Measurements from ENCODE around the gene GNPTAB.
"Not testable (repeated sequence)": the region's sequence is repeated elsewhere in the genome, so short reads cannot be mapped to it uniquely, and the experiment has no call there.

Gene GNPTAB

GRCh38 chr12:101830367-101831325 is at the start of gene GNPTAB:
Gene GNPTAB, minus strand, starts transcription at chr12:101830959. Its CDS starts 284 bp downstream, at chr12:101830675.
- peak; percentile 95 for DNase-seq

- no peak for DNase-seq
Observed at GRCh38 chr12:101878243-101878821, 47.6 kb upstream of the GNPTAB start.

GRCh38 chr12:101877806-101878242 is 47.1 kb upstream of the GNPTAB start:
- no peak for DNase-seq

DNA sequence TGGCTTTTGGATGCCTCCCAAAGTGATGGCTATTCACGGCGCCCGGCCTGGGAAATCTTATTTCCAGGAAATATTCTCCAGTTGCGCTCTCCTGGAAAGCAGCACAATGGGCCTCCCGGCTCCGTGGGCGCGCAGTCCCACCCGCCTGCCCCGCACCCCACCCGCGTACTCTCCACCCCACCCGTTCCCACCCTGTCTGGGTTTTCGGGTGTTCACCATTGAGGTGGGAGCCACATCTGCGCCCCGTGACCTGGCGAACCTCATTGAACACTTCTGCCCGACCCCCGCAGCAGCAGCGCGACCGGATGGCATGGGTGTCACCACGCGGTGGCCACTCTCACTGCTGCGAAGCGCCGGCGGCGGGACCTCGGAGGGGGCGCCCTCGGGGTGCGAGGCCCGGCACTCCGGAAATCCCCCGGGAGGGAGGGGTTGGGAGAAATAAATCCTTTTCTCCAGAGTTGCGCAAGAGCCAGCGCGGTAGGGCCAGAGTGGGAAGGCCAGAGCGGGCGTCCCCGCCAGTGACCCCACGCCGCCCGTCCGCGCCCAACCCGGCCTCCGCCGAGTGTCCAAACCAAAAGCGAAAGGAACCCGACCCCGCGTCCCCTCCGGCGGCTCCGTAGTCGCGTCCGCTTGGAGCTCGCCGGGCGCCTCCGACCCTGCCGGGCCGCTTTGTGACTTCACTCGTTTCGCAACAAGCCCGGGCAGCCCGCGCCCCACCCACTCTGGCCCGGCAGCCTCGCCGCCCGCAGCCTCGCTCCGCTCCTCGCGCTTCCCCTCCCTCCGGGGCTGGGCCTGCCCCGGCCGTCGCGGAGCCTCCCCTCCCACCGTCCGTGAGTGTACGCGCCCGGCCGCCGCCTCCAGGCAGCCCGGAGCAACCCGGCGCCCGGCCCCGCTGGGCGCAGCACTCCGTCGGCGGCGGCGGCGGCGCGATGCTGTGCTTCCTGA is 46.4 kb upstream of the GNPTAB start, which contains the start of gene DRAM1:
Gene DRAM1, plus strand, starts transcription at position 720 of the 945 bp plus-strand sequence. Its CDS starts 210 bp downstream, at position 930.
- DNase-seq, result peak; percentile 68

DNA sequence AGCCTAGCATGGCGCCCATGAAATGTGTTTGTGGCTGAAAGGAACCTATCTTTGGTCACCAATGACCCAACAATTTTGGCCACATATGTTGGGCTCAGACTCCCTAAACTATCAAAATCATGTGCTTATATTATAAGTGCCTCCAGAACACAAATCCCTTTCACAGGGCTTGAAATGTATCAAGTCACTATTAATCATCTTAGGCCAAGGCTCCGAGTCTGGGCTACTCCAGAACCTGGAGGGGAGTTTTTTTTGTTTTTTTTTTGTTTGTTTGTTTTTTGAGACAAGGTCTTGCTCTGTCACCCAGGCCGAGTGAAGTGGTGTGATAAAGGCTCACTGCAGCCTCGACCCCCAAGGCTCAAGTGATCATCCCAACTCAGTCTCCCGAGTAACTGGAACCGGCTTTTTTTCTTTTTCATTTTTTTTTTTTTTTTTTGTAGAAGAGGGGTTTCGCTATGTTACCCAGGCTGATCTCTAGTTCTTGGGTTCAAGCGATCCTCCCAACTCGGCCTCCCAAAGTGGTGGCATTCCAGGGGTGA is 45.6 kb upstream of the GNPTAB start:
- DNase-seq, result no peak

DNA sequence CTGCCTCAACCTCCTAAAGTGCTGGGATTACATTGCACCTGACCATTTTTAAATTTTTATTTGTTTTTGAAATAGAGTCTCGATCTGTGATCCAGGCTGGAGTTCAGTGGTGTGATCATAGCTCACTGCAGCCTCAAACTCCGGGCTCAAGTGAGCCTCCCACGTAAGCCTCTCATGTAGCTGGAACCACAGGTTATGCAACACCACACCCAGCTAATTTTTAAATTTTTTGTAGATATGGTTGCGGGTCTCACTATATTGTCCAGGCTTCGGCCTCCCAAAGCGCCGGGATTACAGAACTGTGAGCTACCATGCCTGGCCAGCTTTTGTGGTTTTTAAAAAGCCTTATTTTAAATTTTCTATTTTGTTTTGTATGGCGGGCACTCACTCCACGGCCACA is 44.4 kb upstream of the GNPTAB start:
- no peak for DNase-seq

DNA sequence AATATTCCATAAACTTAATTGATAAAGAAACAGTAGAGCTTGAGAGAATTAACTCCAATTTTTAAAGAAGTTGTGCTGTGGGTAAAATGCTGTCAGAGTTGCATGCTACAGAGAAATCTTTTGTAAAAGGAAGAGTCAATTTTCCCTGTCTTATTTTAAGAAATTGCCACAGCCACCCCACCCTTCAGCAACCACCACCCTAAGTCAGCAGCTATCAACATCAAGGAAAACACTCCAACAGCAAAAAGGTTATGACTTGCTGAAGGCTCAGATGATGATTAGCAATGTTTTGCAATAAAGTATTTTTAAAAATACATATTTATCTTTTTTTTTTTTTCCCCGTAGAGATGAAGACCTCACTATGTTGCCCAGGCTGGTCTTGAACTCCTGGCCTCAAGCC is 40.2 kb upstream of the GNPTAB start:
- no peak for DNase-seq

DNA sequence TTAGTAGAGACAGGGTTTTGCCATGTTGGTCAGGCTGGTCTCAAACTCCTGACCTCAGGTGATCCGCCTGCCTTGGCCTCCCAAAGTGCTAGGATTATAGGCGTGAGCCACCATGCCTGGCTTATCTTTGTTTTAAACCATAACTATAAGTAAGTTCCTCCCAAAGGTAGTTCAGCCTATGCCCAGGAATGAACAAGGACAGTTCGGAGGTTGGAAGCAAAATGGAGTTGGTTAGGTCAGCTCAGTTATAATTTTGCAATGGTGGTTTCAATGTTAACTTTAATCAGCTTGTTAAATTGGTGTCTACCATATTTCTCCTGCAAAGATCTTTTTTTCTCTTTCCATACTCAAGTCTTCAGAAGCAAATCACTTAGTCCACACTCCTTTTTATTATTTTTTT is 36.9 kb upstream of the GNPTAB start:
- not testable (repeated sequence) for DNase-seq

DNA sequence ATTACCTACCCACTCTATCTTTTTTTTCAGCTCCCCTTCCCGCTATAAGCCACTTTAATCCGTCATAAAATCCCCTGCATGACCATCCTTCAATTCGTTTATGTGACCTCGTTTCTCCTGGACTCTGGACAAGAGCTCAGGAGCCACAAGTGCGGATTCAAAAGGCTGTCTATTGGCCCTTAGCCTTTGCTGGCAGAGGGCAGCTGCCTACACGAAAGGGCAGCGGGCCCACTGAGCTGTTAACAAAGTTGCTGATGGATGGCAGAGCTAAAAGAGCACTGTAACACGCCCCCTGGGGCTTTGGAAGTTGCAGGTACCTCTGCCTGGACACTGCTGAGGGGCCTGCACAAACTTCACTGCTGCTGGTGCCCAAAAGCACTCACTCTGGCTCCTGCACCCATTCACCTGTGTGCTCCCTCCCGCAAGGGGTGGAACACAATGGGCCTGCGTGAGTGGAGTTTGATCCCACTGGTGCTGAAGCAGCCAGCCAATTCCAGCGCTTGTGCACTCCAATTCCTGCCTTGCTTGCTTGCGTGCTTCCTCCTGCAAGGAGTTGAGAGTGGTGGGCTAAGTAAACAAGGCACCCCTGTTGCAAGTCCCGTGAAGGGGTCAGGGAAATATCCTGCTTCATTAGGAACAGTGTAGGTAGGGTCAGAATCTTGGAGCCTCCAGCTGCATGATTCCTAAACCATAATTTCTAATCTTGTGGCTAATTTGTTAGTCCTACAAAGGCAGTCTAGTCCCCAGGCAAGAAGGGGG is 36.0 kb upstream of the GNPTAB start:
- no peak for DNase-seq

DNA sequence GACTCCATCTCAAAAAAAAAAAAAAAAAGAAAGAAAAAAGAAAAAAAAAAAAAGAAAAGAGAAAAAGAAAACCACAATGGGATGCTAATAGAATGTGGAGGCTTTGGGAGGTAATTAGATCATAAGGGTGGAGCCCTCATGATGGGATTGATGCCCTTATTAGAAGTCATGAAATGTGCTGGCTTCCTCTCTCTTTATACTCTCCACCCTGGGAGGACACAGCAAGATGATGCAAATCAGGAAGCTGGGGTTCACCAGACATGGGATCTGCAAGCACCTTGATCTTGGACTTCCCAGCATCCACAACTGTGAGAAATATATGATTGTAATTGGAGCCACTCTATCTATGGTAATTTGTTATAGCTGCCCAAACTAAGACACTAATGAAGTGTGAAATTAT is 33.2 kb upstream of the GNPTAB start:
- no peak for DNase-seq

DNA sequence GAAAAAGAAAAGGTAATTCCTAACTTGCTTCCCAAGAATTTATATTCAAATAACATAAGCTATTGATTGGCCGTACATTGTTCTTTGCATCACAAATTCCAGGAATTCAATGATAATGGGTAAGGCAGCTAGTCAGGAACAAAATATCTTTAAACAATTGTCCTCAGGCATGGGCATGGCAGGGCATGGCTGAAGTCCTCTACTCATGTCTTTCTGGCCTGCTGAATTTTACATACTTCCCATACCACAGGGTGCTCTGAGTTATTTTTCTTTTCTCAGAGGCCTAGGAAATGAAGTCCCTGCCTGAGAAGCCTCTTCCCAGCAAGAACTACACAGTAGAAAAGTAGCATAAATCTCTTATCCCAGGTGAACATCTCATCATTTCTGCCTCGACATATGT is 31.5 kb upstream of the GNPTAB start:
- DNase-seq, result no peak

DNA sequence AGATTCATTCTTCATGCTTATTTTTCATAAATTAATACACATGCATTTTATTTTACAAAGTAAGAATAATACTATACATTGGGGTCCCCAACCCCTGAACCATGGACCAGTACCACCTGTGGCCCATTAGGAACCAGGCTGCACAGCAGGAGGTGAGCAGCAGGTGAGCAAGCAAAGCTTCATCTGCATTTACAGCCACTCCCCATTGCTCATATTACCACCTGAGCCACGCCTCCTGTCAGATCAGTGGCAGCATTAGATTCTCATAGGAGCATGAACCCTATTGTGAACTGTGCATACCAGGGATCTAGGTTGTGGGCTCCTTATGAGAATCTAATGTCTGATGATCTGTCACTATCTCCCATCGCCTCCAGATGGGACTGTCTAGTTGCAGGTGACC is 30.9 kb upstream of the GNPTAB start:
- DNase-seq, result not testable (repeated sequence)

GRCh38 chr12:101859664-101860607 is 29.2 kb upstream of the GNPTAB start:
- no peak for DNase-seq

GRCh38 chr12:101858361-101858760 is 27.6 kb upstream of the GNPTAB start:
- no peak for DNase-seq

GRCh38 chr12:101857043-101857558 is 26.3 kb upstream of the GNPTAB start:
- no peak for DNase-seq

DNA sequence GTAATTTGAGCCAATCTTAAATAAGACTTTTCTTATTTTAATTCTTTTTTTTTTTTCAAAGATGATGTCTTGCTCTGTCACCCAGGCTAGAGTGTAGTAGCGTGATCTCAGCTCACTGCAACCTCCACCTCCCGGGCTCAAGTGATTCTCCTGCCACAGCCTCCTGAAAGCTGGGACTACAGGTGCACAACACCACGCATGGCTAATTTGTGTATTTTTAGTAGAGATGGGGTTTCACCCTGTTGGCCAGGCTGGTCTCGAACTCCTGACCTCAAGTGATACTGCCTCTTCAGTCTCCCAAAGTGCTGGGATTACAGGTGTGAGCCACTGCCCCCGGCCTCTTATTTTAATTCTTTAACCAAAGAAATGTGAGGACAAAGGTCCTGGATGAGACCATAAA is 25.9 kb upstream of the GNPTAB start:
- not testable (repeated sequence) for DNase-seq

DNA sequence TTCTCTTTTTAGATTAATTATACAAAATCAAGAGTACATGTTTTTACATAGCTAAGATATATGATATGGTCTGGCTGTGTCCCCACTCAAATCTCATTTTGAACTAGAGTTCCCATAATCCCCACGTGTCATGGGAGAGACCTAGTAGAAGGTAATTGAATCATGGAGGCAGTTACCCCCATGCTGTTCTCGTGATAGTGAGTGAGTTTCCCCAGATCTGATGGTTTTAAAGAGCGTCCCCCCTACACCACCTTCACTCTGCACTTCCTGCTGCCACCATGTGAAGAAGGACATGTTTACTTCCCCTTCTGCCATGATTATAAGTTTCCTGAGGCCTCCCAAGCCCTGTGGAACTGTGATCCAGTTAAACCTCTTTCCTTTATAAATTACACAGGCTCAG is 25.2 kb upstream of the GNPTAB start:
- DNase-seq, result no peak

DNA sequence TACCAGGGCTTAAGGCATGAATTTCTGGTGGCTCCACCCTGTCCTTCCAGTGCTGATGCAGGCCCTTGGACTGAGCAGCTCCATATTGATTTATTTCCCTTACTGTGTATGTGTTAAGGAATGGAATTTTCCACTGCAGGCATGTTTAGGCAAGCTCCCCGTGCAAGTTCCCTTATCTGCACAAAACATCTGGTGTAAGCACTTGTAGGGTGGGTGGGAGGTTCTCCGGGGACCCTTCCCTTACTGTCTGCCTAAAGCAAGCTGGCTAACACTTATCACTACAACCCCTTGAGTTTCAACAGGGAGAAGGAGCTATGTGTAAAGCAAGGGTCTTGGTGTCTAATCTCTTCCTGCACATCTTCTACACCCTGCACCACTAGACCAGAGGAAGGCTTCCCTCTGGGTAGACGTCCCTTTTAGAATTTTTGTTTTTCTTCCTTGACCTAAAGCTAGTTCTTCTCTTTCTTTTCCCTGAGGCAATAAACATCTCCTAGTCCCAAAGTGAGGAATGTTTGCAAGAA is 24.7 kb upstream of the GNPTAB start:
- DNase-seq, result no peak

- DNase-seq, result no peak
Observed at GRCh38 chr12:101854747-101855146, 24.0 kb upstream of the GNPTAB start.

DNA sequence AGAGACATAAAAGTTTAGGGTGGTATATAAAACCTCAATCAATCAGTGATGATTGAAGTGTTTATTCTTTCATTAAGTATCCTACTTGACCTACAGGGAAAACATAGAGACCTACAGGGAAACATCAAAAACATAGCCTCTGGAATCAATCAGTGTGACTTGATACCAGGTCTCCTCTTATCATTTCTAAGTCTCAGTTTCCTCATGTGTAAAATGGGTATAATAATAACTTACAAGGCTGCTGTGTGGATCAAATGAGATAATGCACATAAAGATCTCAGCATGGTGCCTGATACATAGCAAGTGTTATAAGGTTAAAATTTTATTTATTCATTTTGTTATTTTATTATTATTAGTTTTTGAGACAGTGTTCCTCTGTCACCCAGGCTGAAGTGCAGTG is 22.2 kb upstream of the GNPTAB start:
- DNase-seq, result no peak

Data from activated naive CD4-positive, alpha-beta T cell treated with anti-CD3 and anti-CD28 coated beads, Interleukin-2, amount 50 U/mL, for 16 hours (primary cell).